AG04449 (cell line): Measurements from ENCODE around the gene FKBP1A.
A peak's percentile ranks its signal among the peaks of the same experiment; 100 is the strongest.

Experiments used
- CTCF ChIA-PET: fragments of 350-600 bp; formaldehyde crosslinking; extraction: SDS; loops from one replicate; lab custom pipeline; 2021; ENCODE audit warnings: antibody characterized with exemption; lab: Yijun Ruan, JAX
- POLR2A ChIA-PET: fragments of 400-600, 350-600 bp; formaldehyde crosslinking; extraction: SDS; loops from one replicate; lab custom pipeline; 2020; ENCODE audit warnings: antibody characterized with exemption, inconsistent platforms; lab: Yijun Ruan, JAX
- DNase-seq: peaks from one replicate; pipeline ENCODE4 v3.0.0-alpha.2; 2010; ENCODE audit warnings: low read depth, low spot score
- H3K4me3 ChIP-seq: 2 replicates; pipeline ENCODE4 v1.5.1; 2011; ENCODE audit warnings: low read depth, mild to moderate bottlenecking, control low read depth, low read length
- TF ChIP-seq, protein P1 (sequence below): IDR thresholded peaks from one replicate; pipeline ENCODE4 v1.5.1; 2011; ENCODE audit warnings: mild to moderate bottlenecking, moderate library complexity, low read length, control low read depth, inconsistent platforms; ENCODE audit not compliant: insufficient read depth; ENCODE audit errors: missing control alignments

Gene FKBP1A

DNA sequence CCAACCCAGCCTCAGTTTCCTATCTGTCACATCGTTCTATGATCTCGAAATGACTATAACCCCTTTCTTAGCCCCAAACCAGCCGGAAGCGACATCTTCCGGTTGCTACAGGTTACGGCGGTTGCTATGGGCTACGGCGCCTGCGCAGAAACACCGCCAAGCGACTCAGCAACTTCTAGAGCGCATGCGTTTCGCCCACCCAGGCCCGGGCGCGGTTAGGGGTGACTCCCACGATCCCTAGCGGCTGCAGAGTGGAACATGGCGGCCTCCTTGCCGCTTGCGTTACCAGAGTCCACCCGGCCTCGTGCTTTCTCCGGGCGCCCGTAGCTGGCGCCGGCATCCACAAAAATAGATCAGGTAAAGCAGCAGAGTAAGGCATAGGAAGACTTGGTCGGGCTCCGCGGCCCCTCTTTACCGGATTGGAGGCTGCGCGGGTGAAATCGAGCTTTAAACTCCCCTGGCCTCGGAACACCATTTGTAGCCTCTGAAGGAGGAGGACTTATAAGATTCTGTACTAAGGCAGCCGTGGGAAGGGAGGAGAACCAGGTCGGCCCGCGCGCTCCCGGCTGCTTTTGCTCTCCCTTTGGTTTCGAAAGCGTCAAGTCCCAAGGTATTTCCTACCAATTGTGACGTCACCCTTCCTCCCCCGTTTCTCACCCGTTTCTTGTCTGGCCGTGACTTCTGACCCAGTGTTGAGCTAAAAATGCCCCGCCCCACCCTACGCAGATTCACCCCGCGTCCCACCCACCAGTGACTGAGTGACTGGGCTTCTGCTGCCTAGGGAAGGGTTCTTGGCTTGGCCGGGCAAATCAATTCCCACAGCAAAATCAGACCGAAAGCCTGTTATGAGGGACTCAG is 67.5 kb downstream of the FKBP1A start:
- CTCF ChIA-PET: interaction anchor here (0.7 to 3.9 kb wide), 10 partner anchors 9 to 178 kb away, joined by 3 to 51 read pairs (median 6); partner anchors contain the start of gene NSFL1C
- DNase-seq: peak; percentile 68
- H3K4me3 ChIP-seq: peak overlapping the region; percentile 90
- POLR2A ChIA-PET: interaction anchor here (1.3 kb wide), 1 partner anchor 67 kb away, joined by 3 read pairs; no protein-coding TSS in a partner anchor
- TF ChIP-seq, protein P1, sequence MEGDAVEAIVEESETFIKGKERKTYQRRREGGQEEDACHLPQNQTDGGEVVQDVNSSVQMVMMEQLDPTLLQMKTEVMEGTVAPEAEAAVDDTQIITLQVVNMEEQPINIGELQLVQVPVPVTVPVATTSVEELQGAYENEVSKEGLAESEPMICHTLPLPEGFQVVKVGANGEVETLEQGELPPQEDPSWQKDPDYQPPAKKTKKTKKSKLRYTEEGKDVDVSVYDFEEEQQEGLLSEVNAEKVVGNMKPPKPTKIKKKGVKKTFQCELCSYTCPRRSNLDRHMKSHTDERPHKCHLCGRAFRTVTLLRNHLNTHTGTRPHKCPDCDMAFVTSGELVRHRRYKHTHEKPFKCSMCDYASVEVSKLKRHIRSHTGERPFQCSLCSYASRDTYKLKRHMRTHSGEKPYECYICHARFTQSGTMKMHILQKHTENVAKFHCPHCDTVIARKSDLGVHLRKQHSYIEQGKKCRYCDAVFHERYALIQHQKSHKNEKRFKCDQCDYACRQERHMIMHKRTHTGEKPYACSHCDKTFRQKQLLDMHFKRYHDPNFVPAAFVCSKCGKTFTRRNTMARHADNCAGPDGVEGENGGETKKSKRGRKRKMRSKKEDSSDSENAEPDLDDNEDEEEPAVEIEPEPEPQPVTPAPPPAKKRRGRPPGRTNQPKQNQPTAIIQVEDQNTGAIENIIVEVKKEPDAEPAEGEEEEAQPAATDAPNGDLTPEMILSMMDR: peak; percentile 39

DNA sequence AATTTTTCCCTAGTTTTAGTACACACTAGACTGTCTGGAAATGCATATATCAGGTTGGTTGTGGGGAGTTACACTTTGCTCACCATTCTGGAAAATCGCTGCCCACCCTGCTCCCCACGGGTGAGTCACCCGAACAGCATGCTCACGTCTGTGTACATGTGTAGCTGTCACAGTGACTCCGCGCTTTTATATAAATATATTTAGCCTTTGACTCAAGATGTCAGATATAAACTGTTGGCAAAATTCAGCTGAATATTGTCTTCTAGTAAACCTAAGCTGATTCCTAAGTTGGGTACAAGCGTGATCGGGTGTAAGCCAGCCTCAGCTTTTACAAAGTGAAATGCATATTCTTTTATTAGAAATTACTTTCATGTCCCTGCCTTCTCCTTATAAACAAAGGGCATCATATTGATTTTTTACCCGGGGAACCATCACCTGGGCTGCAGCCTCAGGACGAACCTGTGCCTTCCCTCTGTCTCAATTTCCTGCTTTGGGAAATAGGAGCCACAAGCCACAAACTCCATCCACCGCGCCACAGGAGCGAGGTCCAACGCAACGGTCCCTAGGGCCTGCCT is 68.2 kb downstream of the FKBP1A start:
- ChIA-PET CTCF (interaction anchor here (1.3 to 3.9 kb wide), 5 partner anchors 12 to 178 kb away, joined by 4 to 51 read pairs (median 6); no protein-coding TSS in a partner anchor), POLR2A (interaction anchor here (1.3 kb wide), 1 partner anchor 67 kb away, joined by 3 read pairs; no protein-coding TSS in a partner anchor)
- peak overlapping the region; percentile 90 for H3K4me3 ChIP-seq
- no peak for DNase-seq
- TF ChIP-seq, protein P1: no peak

DNA sequence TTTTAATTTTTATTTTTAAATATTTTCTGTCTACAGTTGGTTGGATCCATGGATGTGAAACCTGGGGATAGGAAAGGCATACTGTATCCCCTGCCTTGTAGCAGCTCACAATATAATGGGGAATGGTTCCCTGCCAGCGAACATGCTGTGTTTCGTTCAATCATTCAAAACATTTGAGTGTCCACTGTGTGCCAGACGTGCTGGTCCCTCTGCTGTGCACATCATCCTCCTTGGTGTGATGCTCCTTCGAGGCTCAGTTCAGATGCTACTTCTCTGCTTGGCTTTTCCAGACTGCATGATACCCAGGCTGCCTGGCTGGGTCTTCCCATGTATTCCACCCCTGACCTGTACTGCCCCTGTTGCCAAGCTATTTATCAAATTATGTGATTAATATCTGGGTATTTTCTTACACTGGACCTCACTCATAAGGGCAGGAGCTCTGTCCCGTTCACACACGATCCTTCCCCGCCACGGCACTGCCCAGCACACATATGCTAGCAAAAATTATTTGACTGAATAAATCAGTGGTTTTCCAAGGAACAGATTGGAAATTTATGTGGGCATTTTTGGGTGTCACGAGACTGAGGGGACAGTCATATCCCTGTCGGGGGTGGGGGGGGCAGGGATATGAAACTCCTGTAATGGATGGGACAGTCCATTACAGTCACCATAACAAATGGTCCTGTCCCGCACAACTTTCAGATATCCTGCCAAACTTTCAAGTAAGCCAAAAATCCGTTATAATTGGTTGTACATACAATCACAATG is 68.8 kb downstream of the FKBP1A start:
- TF ChIP-seq, protein P1: no peak
- ChIA-PET POLR2A (no interaction called here), CTCF (interaction anchor here (0.7 to 3.9 kb wide), 7 partner anchors 12 to 179 kb away, joined by 3 to 51 read pairs (median 9); no protein-coding TSS in a partner anchor)
- H3K4me3 ChIP-seq: no peak overlapping the region
- no peak for DNase-seq

DNA sequence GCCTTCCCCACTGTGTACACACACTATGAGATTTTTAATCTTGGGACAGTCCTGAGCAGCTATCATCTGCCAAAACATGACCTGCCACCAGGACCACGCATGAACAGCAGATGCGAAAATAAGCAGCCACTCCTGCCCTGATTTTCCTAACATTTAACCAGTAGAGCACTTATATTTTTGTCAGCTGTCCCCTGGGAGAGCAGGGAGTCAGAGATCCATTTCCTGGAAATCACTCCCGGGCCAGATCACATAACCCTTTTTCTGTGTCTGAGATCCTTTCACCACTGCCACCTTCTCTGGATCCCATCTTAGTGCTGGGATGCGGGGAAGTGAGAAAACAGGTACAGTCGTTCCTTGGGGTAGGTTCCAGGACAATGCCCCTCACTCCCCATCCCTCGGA is 69.6 kb downstream of the FKBP1A start:
- DNase-seq: no peak
- TF ChIP-seq, protein P1: no peak
- no peak overlapping the region for H3K4me3 ChIP-seq
- ChIA-PET CTCF (interaction anchor here (0.7 to 3.9 kb wide), 7 partner anchors 11 to 145 kb away, joined by 3 to 51 read pairs (median 10); no protein-coding TSS in a partner anchor), POLR2A (interaction anchor here (0.9 kb wide), 1 partner anchor 95 kb away, joined by 3 read pairs; no protein-coding TSS in a partner anchor)

DNA sequence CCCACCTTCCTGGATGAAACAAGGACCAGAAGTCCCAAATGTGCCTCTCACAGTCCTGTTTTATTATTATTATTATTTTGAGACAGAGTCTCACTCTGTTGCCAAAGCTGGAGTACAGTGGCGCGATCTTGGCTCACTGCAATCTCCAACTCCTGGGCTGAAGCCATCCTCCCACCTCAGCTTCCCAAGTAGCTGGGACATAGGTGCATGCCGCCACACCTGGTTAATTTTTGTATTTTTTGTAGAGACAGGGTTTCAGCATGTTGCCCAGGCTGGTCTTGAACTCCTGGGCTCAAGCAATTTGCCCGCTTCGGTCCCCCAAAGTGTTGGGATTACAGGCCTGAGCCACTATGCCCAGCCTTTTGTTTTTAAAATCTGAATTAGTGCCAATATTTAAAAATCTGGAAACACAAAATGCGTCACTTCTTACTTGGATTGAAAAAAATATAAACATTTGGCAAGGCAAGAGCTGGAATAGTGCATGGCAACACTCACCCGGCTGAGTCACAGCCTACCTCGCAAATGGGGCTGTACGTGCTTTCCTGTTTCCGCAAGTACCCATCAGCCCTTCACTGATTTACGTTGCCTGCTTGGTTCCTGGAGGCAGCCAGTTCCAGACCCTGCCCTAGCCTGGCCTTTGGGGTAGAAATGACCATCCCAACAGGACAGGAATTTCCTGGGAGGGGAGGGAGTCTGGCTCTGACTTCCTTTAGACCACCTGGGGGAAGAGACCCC is 70.2 kb downstream of the FKBP1A start:
- H3K4me3 ChIP-seq: no peak overlapping the region
- TF ChIP-seq, protein P1: no peak
- CTCF ChIA-PET: interaction anchor here (0.7 to 3.9 kb wide), 10 partner anchors 10 to 181 kb away, joined by 3 to 51 read pairs (median 5); no protein-coding TSS in a partner anchor
- DNase-seq: peak; percentile 90
- POLR2A ChIA-PET: interaction anchor here (0.9 kb wide), 1 partner anchor 96 kb away, joined by 3 read pairs; no protein-coding TSS in a partner anchor
